Uterus (tissue), 2 donors: ENCODE measurements around the gene CHN2.

Experiments used
- POLR2A ChIP-seq, 2 donors: fragments of 450-650 bp; IDR thresholded peaks; one replicate each; pipeline ENCODE4 v1.6.1; 2016; ENCODE audit warnings: antibody characterized with exemption in 2 of 2, mild to moderate bottlenecking in 1 of 2, moderate library complexity in 1 of 2
- TF ChIP-seq, protein P1 (sequence below), 4 experiments: fragments of 200-600 bp in 2 of 4; fragments of 450-650 bp in 2 of 4; sonication (generic) in 2 of 4; IDR thresholded peaks; one replicate each; pipeline ENCODE4 v1.5.1; 2016 to 2019; ENCODE audit warnings: antibody characterized with exemption in 4 of 4, mild to moderate bottlenecking in 2 of 4, moderate library complexity in 1 of 4

DNA sequence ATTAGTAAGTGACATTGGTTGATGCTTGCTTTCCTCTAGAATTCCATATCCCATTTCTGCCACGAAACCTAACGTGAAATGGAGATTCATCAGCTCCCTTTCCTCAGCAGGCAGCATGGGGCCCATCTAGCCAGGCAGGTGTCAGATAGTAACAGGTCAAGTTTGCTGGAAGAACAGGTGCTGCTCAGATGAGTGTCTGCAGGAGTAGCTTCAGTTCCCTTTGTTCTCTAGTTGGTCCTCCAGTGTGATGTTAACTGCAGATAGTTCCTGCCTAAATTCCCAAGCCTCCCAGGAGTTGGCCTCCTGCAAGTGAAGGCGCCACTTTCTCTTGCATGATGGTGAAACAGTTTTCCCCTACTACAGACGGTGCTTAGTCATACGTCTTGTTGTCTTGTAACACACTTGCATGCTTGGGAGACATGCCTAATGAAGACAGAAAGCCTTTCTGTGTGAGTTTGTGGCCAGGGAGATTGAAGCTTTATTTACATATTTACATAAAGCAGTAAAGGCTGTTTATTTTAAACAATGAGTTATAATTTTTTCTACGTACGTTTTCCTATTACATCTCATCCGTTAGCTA lies 175.4 kb downstream of the CHN2 start:
- TF ChIP-seq, protein P1, sequence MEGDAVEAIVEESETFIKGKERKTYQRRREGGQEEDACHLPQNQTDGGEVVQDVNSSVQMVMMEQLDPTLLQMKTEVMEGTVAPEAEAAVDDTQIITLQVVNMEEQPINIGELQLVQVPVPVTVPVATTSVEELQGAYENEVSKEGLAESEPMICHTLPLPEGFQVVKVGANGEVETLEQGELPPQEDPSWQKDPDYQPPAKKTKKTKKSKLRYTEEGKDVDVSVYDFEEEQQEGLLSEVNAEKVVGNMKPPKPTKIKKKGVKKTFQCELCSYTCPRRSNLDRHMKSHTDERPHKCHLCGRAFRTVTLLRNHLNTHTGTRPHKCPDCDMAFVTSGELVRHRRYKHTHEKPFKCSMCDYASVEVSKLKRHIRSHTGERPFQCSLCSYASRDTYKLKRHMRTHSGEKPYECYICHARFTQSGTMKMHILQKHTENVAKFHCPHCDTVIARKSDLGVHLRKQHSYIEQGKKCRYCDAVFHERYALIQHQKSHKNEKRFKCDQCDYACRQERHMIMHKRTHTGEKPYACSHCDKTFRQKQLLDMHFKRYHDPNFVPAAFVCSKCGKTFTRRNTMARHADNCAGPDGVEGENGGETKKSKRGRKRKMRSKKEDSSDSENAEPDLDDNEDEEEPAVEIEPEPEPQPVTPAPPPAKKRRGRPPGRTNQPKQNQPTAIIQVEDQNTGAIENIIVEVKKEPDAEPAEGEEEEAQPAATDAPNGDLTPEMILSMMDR (IDR thresholded peaks at IDR 0.05), result no peak
- TF ChIP-seq POLR2A (IDR thresholded peaks at IDR 0.05), result no peak
